Kidney capillary endothelial cell (primary cell): ENCODE data around the gene PIGO.

ENCODE experiments used
- DNase-seq: peaks from one replicate; pipeline ENCODE4 v3.0.0-alpha.2; 2018; ENCODE audit warnings: low spot score

PIGO gene

GRCh38 chr9:35106343-35106730, 9.9 kb upstream of the PIGO start:
- DNase-seq: no peak

DNA sequence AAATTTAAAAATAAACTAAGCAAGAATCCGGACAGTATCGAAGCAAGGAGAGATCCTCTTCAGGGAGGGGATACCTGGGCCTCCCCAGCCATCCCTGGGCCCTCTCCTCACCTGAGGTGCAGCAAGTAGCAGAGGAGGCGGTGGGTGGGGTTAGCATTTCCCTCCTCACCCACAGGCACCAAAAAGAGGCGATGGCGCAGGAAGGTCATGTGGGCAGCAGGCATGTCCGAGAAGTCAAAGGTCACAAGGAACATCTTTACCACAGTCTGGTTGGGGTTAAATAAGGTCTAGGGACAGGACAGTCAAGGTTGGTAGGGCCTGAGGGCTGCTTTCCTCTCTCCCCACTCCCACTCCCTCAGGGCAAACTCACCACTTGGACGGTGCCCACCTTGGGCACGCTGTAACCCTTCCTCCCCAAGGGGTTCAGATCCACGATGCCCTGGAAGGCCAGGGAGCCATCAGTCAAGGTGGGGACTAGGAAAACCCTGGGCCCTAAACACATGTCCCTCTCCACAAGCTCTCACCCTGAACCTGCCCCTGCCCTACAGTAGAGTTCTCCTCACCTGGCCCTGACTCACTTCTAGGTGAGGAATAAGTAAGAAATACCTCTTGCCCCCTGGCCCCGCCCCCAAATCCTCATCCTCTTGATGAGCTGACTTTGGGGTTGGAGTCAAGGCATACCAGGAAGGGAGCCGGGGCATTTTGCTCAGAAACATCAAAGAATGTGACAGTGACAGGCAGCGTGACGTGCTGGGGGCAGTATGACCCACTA, 9.4 kb upstream of the PIGO start:
- no peak for DNase-seq

GRCh38 chr9:35105126-35105525, 8.7 kb upstream of the PIGO start:
- no peak for DNase-seq

GRCh38 chr9:35104586-35104985, 8.2 kb upstream of the PIGO start:
- no peak for DNase-seq

- DNase-seq: no peak
These were observed 7.3 kb upstream of the PIGO start for GRCh38 chr9:35103660-35104191.

DNA sequence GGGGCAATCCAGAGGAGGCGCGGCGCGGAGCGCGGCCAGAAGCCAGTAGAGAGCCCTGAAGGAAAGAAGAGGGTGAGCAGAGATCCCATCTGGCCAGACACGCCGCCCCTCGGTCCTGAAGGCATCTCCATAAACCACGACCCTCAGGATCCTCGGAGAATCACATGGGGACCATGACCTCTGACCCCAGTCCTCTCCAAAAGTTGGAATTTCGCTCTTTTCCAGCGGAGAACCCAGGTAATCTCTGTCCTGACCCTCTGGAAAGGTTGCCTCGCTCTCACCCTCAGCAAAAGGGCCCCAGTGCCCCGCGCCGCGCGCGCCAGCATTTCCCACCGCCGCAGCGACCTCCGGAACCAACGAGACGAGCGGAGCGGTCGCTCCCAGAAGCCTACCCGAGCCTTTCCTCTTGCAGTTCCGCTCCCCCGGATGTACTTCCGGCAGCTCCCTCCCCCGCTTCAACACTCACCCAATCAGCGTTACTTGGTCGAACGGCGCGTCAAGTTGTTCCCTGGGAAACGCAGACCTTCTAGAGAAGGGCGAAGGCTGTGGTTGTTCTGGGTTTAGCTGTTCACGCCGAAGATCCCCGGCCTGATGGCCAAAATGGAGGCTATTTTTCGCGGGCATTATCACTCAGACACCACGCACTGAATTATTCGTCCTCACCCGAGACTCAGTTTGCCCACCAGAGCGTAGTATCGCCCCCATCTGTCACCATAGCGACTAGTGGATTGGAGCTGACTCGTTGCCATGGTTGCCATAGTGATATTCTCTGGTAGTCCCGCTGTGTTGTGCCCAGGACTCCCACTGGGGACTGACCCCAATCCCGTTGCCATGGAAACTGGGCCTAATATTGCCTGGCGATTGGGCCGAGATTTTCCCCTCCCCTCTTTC, 6.6 kb upstream of the PIGO start, which contains the start of gene STOML2:
Gene STOML2, minus strand, starts transcription at position 363 of the 891 bp plus-strand sequence. Its CDS starts 37 bp downstream, at position 326.
- DNase-seq: peak; percentile 97

DNA sequence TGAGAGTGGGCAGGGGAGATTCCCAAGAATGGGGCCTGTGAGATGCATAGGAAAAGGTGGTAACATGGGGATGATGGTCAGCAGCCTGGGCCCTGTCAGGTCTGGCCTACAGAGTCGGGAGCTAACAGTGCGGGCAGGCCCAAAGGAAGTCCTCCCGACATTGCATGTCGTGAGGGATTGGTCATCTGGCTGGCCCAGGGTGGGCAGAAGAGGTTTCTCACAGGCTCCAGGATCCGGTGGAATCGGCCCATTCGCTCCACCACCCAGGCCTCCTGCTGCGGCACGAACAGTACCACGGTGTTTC, 6.0 kb upstream of the PIGO start:
- DNase-seq: no peak

DNA sequence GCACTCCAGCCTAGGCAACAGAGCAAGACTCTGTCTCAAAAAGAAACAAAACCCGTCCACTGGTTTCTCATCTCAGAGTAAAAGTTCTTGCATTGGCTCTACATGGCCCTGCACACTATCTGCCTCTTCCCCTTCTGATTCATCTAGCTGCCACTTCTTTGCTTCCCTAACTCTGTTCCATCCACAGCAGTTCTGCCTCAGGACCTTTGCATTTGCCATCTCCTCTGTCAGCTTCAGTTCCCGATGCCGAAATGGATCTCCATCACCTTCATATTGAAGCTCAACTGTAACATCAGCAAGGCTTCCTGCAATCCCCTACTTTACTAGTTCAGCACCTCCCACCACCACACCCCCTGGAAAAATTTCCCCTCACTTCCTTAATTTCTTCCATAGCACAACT, 1.2 kb upstream of the PIGO start:
- DNase-seq: no peak

DNA sequence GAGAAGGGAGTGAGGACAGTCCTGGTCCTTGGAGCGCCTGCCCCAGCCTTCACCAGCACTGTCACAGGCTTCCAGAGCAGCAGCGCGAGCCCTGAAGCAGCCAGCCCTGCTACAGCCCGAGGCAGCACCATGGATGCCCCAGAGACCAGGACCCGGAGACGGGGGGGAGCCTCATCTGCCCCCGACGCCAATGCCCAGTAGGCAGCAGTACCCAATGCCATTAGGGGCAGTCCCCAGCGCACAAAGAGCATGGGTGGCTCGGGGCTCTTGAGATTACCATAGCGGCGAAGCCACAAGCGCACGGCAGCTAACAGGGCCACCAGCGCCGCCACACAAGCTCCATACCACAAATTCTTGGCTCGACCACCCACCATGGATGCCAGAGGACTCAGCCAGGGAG, 4.9 kb downstream of the PIGO start:
- DNase-seq: no peak

- DNase-seq: no peak
These were observed 7.0 kb downstream of the PIGO start for GRCh38 chr9:35089434-35089833.

DNA sequence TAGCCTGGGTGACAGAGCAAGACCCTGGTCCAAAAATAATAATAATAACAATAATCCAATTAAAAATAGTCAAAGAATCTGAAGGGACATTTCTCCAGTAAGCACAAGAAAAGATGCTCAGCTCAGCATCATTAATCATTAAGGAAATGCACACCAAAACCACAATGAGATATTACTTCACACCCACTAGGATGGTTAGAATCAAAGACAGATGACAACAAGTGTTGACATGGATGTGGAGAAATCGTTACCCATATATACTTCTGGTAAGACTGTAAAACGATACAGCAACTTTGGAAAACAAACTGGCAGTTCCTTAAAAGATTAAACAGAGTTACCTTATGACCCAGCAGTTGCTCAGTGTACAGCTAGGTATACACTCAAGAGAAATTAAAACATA, 11.3 kb downstream of the PIGO start:
- DNase-seq: no peak

DNA sequence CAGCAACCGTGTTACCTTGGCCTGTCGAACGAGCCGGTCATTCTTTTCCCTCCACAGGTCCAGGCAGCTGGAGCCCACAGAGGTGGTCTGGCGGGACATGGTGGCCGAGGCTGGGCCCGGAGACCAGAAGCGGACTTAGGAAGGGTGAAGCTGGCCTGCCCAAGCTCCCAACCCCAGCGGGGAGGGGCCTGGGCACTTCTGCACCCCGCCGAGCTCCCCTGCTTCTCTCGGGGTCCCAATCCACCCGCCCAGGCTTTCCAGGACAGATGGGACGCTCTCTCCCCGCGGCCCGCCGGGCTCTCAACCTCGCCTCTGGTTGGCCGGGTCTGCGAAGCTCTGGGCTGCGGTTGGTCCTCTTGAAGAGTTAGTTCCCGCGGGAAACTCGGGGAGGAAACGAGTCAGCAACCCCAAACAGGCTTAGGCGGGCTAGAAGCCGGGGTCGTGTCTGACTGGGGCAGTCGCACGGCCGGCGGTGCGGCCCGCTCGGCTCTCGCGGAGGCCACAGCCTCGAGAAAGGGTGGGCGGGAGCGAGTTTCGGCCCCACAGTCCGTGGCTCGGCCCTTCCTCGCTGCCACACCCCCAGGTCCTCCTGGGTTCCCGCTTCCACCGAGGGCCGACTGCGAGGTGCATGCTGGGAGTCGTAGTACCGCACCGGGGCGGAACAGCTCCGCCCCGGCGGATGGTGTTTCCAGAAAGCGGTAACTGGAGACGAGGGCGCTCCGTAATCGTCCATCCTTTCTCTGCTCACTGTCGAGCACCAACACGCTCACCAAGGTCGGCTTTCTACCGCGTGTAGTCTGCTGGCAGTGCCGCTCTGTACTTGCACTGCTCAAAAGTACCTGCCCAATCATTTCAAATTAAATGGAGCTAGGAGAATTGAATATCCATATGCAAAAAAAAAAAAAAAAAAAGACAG, 16.7 kb downstream of the PIGO start, which contains the start of gene FANCG:
Gene FANCG, minus strand, starts transcription at position 517 of the 916 bp plus-strand sequence. Its CDS starts 418 bp downstream, at position 99.
- peak; percentile 86 for DNase-seq

DNA sequence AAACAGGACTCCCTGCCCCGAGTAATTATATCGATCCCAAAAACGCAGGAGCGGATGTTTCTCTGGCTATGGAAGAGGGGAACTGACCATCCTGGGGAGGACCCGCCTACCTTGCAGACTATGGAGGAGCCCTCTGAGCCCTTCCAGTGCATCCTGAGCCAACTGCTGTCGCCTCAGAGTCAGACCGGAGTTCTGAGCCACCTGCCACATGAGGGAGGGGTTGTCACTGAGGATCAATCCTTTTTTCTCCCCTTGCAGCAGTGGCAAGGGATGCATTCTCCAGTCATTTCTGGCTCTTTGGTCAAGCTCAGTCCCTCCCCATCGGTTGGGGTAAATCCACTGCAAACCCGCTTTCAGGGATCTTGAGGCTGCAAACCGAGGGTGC, 17.4 kb downstream of the PIGO start:
- no peak for DNase-seq

- DNase-seq: no peak
These were observed 18.3 kb downstream of the PIGO start for GRCh38 chr9:35078066-35078465.

DNA sequence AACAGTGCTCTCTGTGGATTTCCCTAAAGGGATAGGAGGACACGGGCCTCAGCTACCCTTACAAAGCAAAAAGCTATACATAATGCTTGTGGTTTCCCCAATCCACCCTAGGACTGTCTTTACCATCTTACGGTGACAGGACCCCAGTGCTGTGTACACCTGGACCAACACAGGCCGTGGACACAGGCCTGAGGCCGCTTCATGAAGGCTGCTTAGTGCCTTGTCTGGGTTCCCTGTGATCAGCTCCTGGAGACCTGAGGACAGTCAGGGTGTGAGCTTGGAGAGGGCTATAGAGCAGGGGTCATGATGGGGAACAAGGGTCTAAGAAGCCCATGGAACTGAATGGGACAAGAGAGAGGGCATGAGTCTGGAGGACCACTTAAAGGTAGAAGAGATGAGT, 19.5 kb downstream of the PIGO start:
- DNase-seq: no peak

GRCh38 chr9:35075358-35075757, 21.0 kb downstream of the PIGO start:
- DNase-seq: no peak

DNA sequence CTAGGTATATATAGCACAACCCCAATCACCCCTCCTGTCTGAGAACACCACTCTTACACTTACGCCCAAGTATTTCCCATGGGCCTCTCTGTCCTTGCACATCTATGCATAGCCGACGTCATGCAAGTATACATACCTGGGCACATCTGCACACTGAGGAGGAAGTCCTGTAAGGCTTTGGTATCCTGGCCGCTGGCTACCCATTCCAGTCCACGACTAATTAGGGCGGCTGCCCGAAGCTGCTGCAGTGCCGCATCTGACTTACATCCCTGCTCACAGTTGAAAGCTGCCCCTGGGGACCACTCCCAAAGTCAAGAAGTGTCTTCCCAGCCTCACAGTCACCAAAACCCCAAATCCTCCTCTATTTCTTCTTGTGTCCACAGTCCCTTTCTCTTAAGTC, 21.6 kb downstream of the PIGO start:
- DNase-seq: no peak

- no peak for DNase-seq
These were observed 22.2 kb downstream of the PIGO start for GRCh38 chr9:35074141-35074540.

DNA sequence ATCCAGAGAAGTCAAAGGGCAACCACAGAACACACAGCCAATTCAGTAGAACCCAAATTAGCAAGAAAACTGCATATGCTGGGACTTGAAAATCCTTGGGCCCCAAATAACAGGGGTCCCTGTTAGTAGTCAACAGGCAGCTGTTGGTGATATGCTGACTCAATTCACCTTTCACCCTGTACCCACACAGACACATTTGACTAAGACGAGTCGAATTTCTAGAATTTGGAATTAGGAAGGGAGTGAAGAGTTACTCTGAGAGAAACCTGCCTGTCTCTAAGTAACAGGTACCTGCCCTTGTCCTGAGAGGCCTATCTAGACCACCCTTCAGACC, 23.1 kb downstream of the PIGO start:
- DNase-seq: no peak

GRCh38 chr9:35072461-35073278, 23.7 kb downstream of the PIGO start, which contains the start of gene VCP:
VCP (minus strand) TSS chr9:35072625; CDS start chr9:35072353, 272 bp downstream.
- peak; percentile 97 for DNase-seq

GRCh38 chr9:35071814-35072460, 24.5 kb downstream of the PIGO start:
- peak; percentile 83 for DNase-seq
